Measurements from ENCODE around the gene MPHOSPH9.

- TF ChIP-seq PPARA (CRISPR knock-in tag; IDR thresholded peaks at IDR 0.05; ENCODE audit: borderline replicate concordance): no peak
- no peak for TF ChIP-seq TSHZ2 (CRISPR knock-in tag; IDR thresholded peaks at IDR 0.05)
- no peak for TF ChIP-seq CSDC2 (CRISPR knock-in tag; IDR thresholded peaks at IDR 0.05)
- no peak for TF ChIP-seq ISL1 (CRISPR knock-in tag; IDR thresholded peaks at IDR 0.05)
- no peak for TF ChIP-seq PATZ1 (CRISPR knock-in tag; IDR thresholded peaks at IDR 0.05; ENCODE audit: borderline replicate concordance)
- TF ChIP-seq GLIS3 (CRISPR knock-in tag; IDR thresholded peaks at IDR 0.05): no peak
- no peak for TF ChIP-seq POU6F1 (CRISPR knock-in tag; IDR thresholded peaks at IDR 0.05; ENCODE audit: borderline replicate concordance, low read depth)
- TF ChIP-seq ZNF70 (CRISPR knock-in tag; IDR thresholded peaks at IDR 0.05): no peak
- no peak for TF ChIP-seq ARNTL (CRISPR knock-in tag; IDR thresholded peaks at IDR 0.05; ENCODE audit: borderline replicate concordance, low read depth)
- no peak for TF ChIP-seq SNAI2 (CRISPR knock-in tag; IDR thresholded peaks at IDR 0.05)
- no peak for TF ChIP-seq ZFP30 (CRISPR knock-in tag; IDR thresholded peaks at IDR 0.05)
Observed at GRCh38 chr12:123164710-123165261, 68.2 kb downstream of the MPHOSPH9 start.

Measured in SK-N-SH treated with all-trans-retinoic acid at 6 μM for 48 hours (cell line).